ENCODE data around the gene COL5A1.
"Not testable (repeated sequence)": the region's sequence is repeated elsewhere in the genome, so short reads cannot be mapped to it uniquely, and the experiment has no call there.

The COL5A1 gene

GRCh38 chr9:134658378-134658955, 16.9 kb downstream of the COL5A1 start:
- no peak for DNase-seq

- no peak for DNase-seq
Measured at GRCh38 chr9:134659688-134660131, 18.1 kb downstream of the COL5A1 start.

- no peak for DNase-seq
Measured at GRCh38 chr9:134660407-134660806, 18.8 kb downstream of the COL5A1 start.

- no peak for DNase-seq
Measured at GRCh38 chr9:134661299-134661698, 19.7 kb downstream of the COL5A1 start.

- DNase-seq: peak; percentile 75
Measured at GRCh38 chr9:134661791-134662142, 20.2 kb downstream of the COL5A1 start.

GRCh38 chr9:134662143-134662876, 20.7 kb downstream of the COL5A1 start:
- DNase-seq: peak; percentile 95

- DNase-seq: no peak
Measured at GRCh38 chr9:134663084-134663483, 21.5 kb downstream of the COL5A1 start.

- DNase-seq: peak; percentile 55
Measured at GRCh38 chr9:134663753-134664415, 22.3 kb downstream of the COL5A1 start.

GRCh38 chr9:134664446-134664845, 22.8 kb downstream of the COL5A1 start:
- DNase-seq: no peak

GRCh38 chr9:134666208-134666607, 24.6 kb downstream of the COL5A1 start:
- DNase-seq: no peak

- peak; percentile 70 for DNase-seq
Measured at GRCh38 chr9:134666831-134667230, 25.2 kb downstream of the COL5A1 start.

GRCh38 chr9:134668977-134669376, 27.4 kb downstream of the COL5A1 start:
- not testable (repeated sequence) for DNase-seq

GRCh38 chr9:134669399-134669955, 27.9 kb downstream of the COL5A1 start:
- DNase-seq: peak; percentile 56

- peak; percentile 94 for DNase-seq
Measured at GRCh38 chr9:134670042-134670525, 28.5 kb downstream of the COL5A1 start.

GRCh38 chr9:134670851-134671281, 29.3 kb downstream of the COL5A1 start:
- DNase-seq: no peak

GRCh38 chr9:134671341-134672113, 29.9 kb downstream of the COL5A1 start:
- no peak for DNase-seq

- DNase-seq: no peak
Measured at GRCh38 chr9:134676361-134676760, 34.8 kb downstream of the COL5A1 start.

- no peak for DNase-seq
Measured at GRCh38 chr9:134676886-134677285, 35.3 kb downstream of the COL5A1 start.

GRCh38 chr9:134677743-134678142, 36.1 kb downstream of the COL5A1 start:
- DNase-seq: no peak

GRCh38 chr9:134678206-134678605, 36.6 kb downstream of the COL5A1 start:
- DNase-seq: no peak

GRCh38 chr9:134678666-134679443, 37.3 kb downstream of the COL5A1 start:
- DNase-seq: no peak
